Measurements from ENCODE around the gene ASB18.

The ASB18 gene

DNA sequence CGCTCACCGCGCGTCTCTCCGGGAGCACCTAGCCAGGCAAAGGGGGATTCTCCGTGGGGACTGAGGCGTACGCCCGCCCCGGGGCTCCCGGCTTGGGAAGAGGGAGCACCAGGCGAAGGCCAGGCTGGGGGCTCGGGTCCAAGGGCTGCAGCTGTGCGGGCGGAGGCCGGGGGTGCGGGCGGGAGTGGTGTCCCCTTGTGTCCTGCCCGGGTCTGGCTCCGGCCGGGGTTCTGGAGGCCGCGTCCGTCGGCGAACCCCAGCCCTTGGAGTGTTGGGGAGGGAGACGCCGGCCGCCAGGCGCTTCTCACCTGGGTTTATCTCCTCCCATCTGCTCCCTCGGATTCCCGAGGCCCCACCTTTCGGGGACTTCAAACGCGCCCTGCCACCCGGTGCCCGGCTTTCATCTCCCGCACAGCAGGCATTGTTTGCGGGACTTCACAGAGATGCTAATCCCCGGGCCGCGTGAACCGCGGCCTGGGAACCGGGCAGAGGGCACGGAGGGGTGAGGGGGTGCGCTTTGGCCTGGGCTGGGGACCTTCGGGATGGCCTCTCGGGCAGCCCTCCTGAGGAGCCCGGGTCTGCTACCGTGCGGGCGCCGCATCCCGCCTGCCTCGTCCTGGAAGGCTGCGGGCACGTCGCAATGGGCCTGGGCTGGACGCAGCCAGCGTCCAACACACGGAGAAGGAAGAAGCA lies 91.0 kb downstream of the ASB18 start:
- TF ChIP-seq GATA3 (IDR thresholded peaks at IDR 0.05; ENCODE audit: low read depth, low read length), result no peak
- TF ChIP-seq GATA2 (IDR thresholded peaks at IDR 0.05; ENCODE audit: low read depth, low read length), result no peak

DNA sequence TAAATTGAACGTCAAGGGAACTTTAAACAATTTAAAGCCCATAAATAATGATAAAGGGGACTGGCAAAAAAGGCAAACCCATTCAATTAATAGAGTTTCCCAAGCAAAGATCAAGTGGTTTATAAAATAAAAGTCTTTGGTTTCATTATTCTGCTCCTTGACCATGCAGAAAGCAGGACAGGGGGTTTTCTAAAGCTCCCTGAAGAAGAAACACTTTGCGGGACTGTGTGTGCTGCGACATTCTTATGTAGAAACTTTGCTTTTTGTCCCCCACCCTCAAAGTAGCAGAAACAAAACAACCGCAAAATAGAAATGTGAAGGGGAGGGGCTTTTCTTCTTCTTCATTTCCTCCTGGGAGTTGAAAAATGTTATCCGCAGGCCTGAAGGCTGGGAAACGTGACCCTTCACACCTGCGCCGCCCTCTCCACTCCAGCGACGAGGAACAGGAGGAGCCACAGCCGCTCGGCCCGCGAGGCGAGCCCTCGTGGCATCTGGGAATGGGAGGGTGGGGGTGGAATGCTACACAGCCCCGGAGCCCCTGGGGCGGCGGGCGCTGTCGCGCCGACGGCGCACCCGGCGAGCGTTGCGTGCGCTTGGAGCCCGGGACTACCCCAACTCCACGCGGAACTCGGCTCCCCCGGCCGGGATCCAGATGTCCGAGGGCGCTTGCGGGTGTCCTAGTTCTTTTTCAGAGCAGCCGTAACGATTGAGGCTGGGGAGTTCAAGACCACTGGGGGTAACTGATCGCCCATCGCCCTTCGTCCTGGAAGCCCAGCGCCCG lies 91.8 kb downstream of the ASB18 start:
- no peak for TF ChIP-seq GATA3 (IDR thresholded peaks at IDR 0.05; ENCODE audit: low read depth, low read length)
- TF ChIP-seq GATA2 (IDR thresholded peaks at IDR 0.05; ENCODE audit: low read depth, low read length), result no peak

DNA sequence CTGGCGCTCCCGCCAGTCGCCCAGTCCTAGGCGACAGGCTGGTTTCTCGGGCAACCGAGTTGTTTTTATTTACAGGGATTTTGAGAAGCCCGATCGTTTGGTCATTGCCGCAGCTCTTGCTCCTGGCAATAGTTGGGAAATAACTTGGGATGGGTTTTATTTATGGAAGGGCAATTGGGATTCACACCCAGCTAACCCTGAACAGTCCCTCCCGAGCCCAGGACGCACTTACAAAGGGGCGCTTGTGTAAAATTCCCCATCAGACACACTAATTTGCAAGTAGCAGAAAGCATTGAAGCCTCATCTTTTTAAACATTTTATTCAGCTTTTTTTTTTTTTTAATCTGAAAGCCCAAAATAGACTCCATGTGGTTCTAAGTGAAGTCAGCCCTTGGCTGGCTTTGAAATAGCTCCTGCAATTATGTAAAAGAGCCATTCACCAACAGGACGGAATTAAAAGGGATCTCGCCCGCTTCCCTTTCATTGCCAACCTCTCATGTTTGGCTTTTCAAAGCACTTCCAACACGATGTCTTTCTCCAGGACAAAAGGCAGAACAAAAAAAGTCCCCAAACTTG lies 92.4 kb downstream of the ASB18 start:
- TF ChIP-seq GATA3 (IDR thresholded peaks at IDR 0.05; ENCODE audit: low read depth, low read length) (no peak), GATA2 (IDR thresholded peaks at IDR 0.05; ENCODE audit: low read depth, low read length) (no peak)

DNA sequence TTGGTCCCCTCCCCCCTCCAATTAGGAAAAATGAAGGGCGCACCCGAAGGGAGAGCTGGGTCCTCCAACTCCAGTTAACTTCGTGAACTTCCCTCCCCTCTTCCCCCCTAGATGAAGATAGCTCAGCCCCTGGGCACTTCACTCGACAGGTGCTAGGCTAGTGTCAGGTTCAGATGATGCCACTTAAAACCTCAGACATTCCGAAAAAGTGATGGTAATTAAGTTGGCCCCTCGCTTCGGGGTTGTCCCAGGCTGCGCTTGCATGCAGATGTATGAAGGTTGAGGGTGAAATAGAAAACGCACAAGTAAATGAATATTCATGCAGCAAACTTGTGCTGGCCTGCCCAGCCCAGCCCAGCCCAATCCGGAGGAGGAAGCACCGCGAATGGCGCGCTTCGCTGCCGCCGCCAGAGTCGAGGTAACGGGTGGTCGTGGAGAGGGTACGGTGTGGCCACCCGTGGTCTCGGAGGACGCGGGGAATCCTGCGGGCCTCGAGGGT lies 93.0 kb downstream of the ASB18 start:
- TF ChIP-seq GATA2 (IDR thresholded peaks at IDR 0.05; ENCODE audit: low read depth, low read length) (no peak), GATA3 (IDR thresholded peaks at IDR 0.05; ENCODE audit: low read depth, low read length) (no peak)

DNA sequence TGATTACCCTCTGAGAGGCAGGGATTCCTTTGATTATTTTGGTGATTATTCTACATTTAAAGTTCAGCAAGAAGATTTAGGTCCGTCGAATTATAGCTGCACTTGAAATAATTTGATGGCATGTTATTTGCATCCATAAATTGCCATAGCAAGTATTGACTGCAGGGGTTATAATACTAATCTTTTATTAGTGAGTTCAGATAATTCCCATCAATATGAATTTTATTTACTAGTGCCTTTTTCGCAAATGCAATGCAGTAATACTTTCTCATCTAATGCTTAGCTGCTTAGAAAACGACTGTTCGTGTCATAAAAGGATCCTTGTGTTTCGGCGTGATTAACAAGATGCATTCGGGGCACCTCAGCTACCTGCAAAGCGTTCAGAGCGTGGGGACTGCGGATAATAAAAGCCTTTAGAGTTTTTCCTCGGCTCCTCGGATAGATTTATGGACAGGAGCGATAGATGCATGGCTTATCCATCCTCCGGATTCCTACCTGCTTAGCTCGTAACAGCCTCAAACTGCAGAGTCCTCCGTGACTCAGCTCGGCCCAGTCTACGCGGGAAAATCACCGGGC lies 93.5 kb downstream of the ASB18 start:
- no peak for TF ChIP-seq GATA2 (IDR thresholded peaks at IDR 0.05; ENCODE audit: low read depth, low read length)
- TF ChIP-seq GATA3 (IDR thresholded peaks at IDR 0.05; ENCODE audit: low read depth, low read length), result no peak

DNA sequence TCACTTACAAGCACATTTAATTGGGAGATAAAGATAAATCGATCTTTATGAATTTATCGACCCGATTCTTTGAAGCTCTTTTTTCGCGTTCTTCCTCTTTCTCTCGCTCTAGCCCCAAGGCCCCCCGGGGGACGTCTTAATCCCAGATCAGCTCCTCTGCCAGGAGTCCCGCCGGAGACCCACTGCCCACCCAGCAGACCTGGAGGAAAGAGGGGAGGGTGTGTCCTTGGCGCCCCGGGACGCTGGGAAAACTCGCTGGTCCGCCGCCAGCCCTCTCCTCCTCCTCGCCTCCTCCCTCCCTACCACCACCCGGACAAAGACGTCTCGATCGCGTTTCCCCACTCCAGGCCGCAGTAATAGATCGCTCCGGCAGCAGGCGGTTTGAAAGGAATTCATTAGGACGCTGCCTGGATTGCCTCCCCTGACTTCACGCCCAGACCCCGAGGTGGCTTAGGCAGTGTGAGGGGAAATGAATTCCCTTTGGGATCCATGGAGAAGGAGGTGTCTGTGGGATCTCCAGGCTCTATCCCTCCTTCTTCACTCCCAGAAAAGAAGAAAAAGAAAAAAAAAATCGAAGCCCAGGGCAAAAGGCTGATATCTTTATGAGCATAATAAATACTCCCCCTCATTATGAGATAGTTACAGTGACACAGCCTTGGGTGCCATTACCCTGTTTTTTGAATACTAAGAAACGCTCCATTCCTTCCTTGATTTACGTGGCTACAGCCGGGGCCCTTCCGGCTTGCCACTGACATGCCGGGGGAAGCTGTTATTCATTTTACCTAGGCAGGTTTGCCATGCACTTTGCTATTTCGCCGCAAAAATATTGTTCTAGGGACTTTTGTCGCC lies 94.2 kb downstream of the ASB18 start:
- TF ChIP-seq GATA2 (IDR thresholded peaks at IDR 0.05; ENCODE audit: low read depth, low read length) (no peak), GATA3 (IDR thresholded peaks at IDR 0.05; ENCODE audit: low read depth, low read length) (no peak)

DNA sequence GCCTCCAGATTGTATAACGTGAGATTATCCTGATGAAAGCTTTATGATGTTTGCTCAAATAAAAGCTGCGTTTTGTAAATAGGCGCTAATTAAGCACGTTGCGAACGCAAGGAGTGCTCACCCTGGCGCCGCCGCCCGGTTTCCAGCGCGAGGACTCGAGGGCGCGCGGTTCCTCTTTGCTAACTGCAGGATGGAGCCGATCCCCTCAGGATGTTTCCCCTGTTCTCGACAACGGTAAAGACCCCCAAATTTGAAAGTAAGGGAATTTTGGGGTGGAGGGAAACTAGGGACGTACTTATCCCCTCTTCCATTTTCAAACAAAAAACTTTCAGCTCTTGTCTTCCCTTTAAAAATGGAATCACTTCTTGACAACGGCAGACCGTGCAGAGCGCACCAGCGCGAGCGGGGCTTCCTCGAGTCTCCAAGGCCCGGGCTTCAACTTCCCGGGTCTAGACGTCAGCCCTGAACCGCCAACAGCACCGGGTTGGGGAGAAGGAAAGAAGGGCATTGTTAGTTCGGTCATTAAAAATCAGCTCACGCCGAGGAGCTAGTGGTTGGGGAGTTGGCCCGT lies 95.0 kb downstream of the ASB18 start:
- TF ChIP-seq GATA2 (IDR thresholded peaks at IDR 0.05; ENCODE audit: low read depth, low read length) (no peak), GATA3 (IDR thresholded peaks at IDR 0.05; ENCODE audit: low read depth, low read length) (no peak)

DNA sequence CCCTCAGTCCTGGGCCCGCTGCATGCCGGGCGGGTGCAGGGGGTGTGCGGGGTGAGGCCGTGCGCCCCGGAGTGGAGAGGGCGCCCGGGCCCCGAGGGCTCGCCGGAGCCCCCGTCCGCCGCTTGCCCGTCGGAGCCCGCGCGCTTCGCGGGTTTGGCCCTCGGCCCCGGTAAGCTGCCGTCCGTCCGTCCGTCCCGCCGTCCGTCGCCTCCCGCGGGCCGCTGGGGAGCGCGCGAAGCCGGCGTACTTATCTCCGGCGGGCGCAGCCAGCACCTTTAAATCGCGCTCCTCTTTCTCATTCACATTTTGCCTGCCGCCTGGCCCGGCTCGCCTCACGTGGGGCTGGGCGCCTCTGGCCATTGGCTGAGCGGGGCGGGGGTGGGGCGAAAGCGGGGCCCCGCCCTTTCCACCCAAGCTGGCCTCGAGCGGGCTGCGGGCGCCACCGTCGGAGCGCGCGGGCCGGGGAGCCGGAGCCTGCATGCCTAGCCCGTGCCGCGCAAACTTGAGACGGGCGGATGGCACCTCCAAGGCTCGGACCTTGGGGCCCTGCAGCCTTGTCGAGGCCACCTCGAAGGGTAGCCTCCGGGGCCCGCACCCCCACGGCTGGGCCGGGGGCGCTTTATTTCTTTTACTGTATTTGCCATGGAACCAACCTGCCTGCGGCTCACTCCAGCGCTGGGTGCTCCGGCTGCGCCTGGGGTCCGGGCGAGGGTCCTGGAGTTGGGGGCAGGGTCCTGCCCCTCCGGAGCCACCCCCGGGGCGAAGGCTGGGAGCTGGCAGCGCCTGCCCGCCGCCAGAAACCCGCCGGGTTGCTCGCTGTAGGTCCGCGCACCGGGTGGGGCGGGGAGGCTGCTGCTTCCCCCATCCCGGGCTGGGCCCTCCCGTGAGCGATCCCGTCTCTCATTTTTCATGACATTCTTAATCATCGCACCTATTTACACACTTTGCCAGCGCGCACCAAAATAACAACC lies 95.8 kb downstream of the ASB18 start, which contains the start of gene GBX2:
Gene GBX2 (minus strand): TSS at position 277 of the 971 bp plus-strand sequence. CDS start 415 bp downstream, outside the sequence.
- TF ChIP-seq GATA3 (IDR thresholded peaks at IDR 0.05; ENCODE audit: low read depth, low read length) (no peak), GATA2 (IDR thresholded peaks at IDR 0.05; ENCODE audit: low read depth, low read length) (no peak)

DNA sequence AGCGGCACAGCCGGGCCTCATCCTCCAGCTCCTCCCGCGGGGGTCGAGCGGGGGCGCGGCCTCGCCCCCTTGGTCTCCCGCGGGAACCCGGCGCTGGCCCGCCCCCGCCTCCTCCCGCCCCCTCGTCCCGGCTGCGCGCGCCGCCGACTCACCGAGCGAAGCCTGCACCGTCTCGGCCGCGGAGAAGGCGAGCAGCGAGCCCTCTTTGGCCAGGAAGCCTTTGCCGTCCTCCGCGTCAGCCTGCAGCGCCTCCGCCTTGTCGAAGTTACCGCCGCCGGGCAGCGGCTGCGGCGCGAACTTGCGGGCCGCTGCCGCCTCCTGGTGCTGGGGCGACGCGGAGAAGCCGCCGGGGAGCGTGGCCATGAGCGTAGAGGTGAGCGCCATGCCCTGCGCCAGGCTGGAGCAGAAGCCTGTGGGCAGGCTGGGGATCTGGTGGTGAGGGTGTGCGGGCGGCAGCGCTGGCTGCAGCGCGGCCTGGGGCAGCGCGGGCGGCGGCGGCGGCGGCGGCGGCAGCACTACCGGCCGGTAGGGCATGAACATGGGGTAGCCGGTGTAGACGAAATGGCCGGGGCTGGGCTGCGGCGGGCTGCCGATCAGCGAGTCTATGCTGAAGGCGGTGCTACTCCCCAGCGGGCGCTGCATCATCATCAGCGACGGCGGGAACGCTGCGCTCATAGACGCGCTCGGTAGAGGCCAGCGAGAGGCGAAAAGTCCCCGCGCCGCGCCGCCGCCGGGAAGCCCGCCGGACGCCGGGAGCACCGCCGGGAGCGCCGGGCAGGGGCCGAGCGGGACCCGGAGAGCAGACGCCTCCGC lies 96.7 kb downstream of the ASB18 start:
- TF ChIP-seq GATA3 (IDR thresholded peaks at IDR 0.05; ENCODE audit: low read depth, low read length), result no peak

DNA sequence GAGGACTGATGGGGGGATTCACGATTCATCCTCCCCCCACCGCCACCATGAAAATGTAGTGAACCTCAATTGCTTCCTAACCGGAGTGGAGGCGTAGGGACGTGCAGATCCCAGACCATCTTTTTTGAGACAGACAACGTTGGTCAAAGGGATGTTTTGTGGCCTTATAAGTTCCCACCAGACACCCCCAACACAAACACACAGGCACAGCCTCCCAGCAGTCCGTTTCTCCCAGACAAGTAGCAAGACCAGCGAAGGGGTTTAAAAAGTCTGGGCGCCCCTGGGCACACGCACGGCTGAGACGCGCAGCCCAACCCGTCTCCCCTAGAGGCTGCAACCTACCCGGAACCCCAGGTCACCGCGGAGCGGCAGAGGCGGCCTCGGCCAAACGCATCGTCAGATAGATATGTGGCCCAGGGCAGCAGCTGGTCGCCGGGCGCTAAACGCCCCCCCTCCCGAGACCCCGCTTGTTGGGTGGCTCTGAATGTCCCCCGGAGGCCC lies 97.4 kb downstream of the ASB18 start:
- TF ChIP-seq GATA2 (IDR thresholded peaks at IDR 0.05; ENCODE audit: low read depth, low read length) (no peak), GATA3 (IDR thresholded peaks at IDR 0.05; ENCODE audit: low read depth, low read length) (no peak)

Data from SH-SY5Y (cell line).